CD4-positive, CD25-positive, alpha-beta regulatory T cell (primary cell): ENCODE measurements around the gene GALNTL6. TPM values are rescaled to one million over a fixed set of nuclear protein-coding genes. Genes with fewer than 3 reads are reported as not detected.

Experiments used
- ATAC-seq, 2 donors: fragments of 150-1000 bp; cut with Tn5 transposase; one replicate each; pipeline ENCODE4 v1.10.0; 2021; ENCODE audit warnings: low read depth in 2 of 2, moderate number of reproducible peaks in 2 of 2, moderate library complexity in 1 of 2
- DNase-seq, 3 donors: peaks; one replicate each; pipeline versions ENCODE4 v3.0.0 to v3.0.0-alpha.2; 2012 to 2022; ENCODE audit warnings: mixed read lengths in 1 of 3
- H3K27ac ChIP-seq: one replicate; pipeline ENCODE4 v1.7.0; 2013; ENCODE audit warnings: mild to moderate bottlenecking, low read length; ENCODE audit not compliant: insufficient read depth, poor library complexity, severe bottlenecking
- H3K27me3 ChIP-seq: one replicate; pipeline ENCODE4 v1.7.0; 2013; ENCODE audit warnings: low read length; ENCODE audit not compliant: control insufficient read depth, insufficient read depth
- H3K36me3 ChIP-seq: one replicate; pipeline ENCODE4 v1.7.0; 2013; ENCODE audit warnings: mild to moderate bottlenecking, low read length, moderate library complexity; ENCODE audit not compliant: control insufficient read depth, insufficient read depth
- H3K4me1 ChIP-seq: 2 replicates; pipeline ENCODE4 v1.7.0; 2013; ENCODE audit warnings: mild to moderate bottlenecking, low read length; ENCODE audit not compliant: insufficient read depth, control insufficient read depth, poor library complexity, severe bottlenecking
- H3K4me3 ChIP-seq: one replicate; pipeline ENCODE4 v1.7.0; 2013; ENCODE audit warnings: low read depth, mild to moderate bottlenecking, low read length, moderate library complexity
- H3K9me3 ChIP-seq, 2 experiments: 1 replicate in 1 of 2; 2 replicates in 1 of 2; pipeline ENCODE4 v1.7.0; 2013; ENCODE audit warnings: low read length in 2 of 2, mild to moderate bottlenecking in 1 of 2, moderate library complexity in 1 of 2; ENCODE audit not compliant: control insufficient read depth in 2 of 2
- H3K27ac Mint-ChIP-seq, 3 donors: one replicate each; pipeline ENCODE4 v1.8.0; 2020 to 2022; ENCODE audit warnings: mild to moderate bottlenecking in 3 of 3, mixed read lengths in 3 of 3, moderate library complexity in 2 of 3
- H3K27me3 Mint-ChIP-seq: one replicate; pipeline ENCODE4 v1.8.0; 2022; ENCODE audit warnings: mild to moderate bottlenecking, mixed read lengths
- H3K36me3 Mint-ChIP-seq: one replicate; pipeline ENCODE4 v1.8.0; 2020; ENCODE audit warnings: mixed read lengths
- H3K4me1 Mint-ChIP-seq, 4 donors: one replicate each; pipeline ENCODE4 v1.8.0; 2020 to 2022; ENCODE audit warnings: mixed read lengths in 4 of 4, mild to moderate bottlenecking in 1 of 4
- H3K4me3 Mint-ChIP-seq, 4 donors: one replicate each; pipeline ENCODE4 v1.8.0; 2020 to 2022; ENCODE audit warnings: mild to moderate bottlenecking in 4 of 4, mixed read lengths in 4 of 4, moderate library complexity in 3 of 4
- H3K9me3 Mint-ChIP-seq, 7 donors: one replicate each; pipeline ENCODE4 v1.8.0; 2020 to 2022; ENCODE audit warnings: mixed read lengths in 7 of 7, mild to moderate bottlenecking in 3 of 7, moderate library complexity in 2 of 7
- polyA plus RNA-seq, 4 donors: library from polyadenylated mRNA; unstranded; fragments of 300-500 nt; fragmentation: Illumina TruSeq; gene quantifications; one replicate each; pipeline ENCODE4 v1.2.3, GENCODE V29; 2021
- total RNA-seq: library from RNA; stranded (reverse); gene quantifications from one replicate; pipeline ENCODE4 v1.2.3, GENCODE V29; 2022

GALNTL6 gene
- total and polyA plus RNA-seq, 5 donors from 2014 or later, result not detected

DNA sequence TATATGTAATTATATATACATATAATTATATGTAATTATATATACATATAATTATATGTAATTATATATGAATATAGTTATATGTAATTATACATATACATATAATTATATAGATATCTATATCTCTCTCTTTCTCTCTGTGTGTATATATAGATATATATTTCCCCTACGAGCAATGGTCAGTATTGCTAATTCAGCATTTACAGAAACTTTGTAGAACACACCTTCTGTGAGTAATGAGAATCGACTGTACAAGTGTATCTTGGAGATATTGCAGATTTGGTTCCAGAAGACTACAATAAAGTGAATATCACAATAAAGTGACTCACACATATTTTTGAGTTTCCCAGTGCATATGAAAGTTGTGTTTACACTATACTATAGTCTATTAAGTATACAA is 33.7 kb downstream of the GALNTL6 start:
- peaks cover 0 to 21% (median 7%) of the 10 kb centered on the region in 7 donors for H3K9me3 Mint-ChIP-seq
- H3K4me3 ChIP-seq, result no peak overlapping the region
- DNase-seq (no peak), ATAC-seq (no peak)
- H3K4me1 Mint-ChIP-seq, result no peaks in the 10 kb centered on the region
- no peaks in the 10 kb centered on the region for H3K36me3 Mint-ChIP-seq
- no peaks in the 10 kb centered on the region for H3K4me1 ChIP-seq
- H3K27me3 ChIP-seq, result no peaks in the 10 kb centered on the region
- H3K27ac Mint-ChIP-seq, result no peak overlapping the region
- H3K36me3 ChIP-seq, result no peaks in the 10 kb centered on the region
- no peaks in the 10 kb centered on the region for H3K9me3 ChIP-seq
- no peaks in the 10 kb centered on the region for H3K27me3 Mint-ChIP-seq
- H3K4me3 Mint-ChIP-seq, result no peak overlapping the region
- H3K27ac ChIP-seq, result no peak overlapping the region

DNA sequence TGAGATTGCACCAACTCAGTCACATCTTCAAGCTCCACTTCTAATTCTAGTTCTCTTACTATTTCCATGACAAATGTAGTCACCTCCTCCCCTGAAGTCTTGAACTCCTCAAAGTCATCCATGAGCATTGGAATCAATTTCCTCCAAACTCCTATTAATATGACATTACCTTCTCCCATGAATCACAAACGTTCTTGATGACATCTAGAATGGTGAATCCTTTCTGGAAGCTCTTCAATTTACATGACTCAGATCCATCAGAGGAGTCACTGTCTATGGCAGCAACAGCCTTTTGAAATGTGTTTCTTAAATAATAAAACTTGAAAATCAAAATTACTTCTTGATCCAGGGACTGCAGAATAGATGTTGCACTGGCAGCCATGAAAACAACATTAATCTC is 34.5 kb downstream of the GALNTL6 start:
- Mint-ChIP-seq H3K27me3 (no peaks in the 10 kb centered on the region), H3K36me3 (no peaks in the 10 kb centered on the region), H3K4me3 (no peak overlapping the region), H3K9me3 (peaks cover 0 to 16% (median 6%) of the 10 kb centered on the region in 7 donors), H3K4me1 (no peaks in the 10 kb centered on the region), H3K27ac (no peak overlapping the region)
- Histone ChIP-seq H3K4me1 (no peaks in the 10 kb centered on the region), H3K27me3 (no peaks in the 10 kb centered on the region), H3K4me3 (no peak overlapping the region), H3K27ac (no peak overlapping the region), H3K36me3 (no peaks in the 10 kb centered on the region), H3K9me3 (no peaks in the 10 kb centered on the region)
- ATAC-seq (no peak), DNase-seq (no peak)

DNA sequence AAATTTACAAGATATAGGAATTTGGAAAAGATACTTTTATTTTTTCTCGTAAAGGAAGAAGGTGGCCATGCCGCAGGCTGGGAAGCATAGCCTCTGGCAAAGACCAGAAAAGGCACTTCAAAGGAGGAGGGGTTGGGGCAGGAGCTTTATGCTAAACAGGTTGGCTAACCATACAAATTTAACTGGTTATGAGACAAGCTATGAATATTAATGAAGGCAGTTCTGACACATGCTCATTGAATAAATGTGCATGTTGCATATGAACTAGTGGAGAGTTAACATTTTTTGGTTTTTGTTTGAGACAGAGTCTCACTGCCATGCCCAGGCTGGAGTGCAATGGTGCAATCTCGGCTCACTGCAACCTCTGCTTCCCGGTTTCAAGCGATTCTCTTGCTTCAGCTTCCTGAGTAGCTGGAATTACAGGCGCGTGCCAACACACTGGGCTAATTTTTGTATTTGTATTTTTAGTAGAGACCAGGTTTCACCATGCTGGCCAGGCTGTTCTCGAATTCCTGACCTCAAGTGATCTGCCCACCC is 36.5 kb downstream of the GALNTL6 start:
- Histone ChIP-seq H3K4me3 (no peak overlapping the region), H3K4me1 (no peaks in the 10 kb centered on the region), H3K27me3 (no peaks in the 10 kb centered on the region), H3K27ac (no peak overlapping the region), H3K36me3 (no peaks in the 10 kb centered on the region), H3K9me3 (no peaks in the 10 kb centered on the region)
- no peak overlapping the region for H3K4me3 Mint-ChIP-seq
- no peak for ATAC-seq
- no peaks in the 10 kb centered on the region for H3K4me1 Mint-ChIP-seq
- no peaks in the 10 kb centered on the region for H3K36me3 Mint-ChIP-seq
- peaks cover 0 to 10% (median 7%) of the 10 kb centered on the region in 7 donors for H3K9me3 Mint-ChIP-seq
- DNase-seq, result no peak
- no peaks in the 10 kb centered on the region for H3K27me3 Mint-ChIP-seq
- no peak overlapping the region for H3K27ac Mint-ChIP-seq

- no peak overlapping the region for H3K4me3 ChIP-seq
- Mint-ChIP-seq H3K27me3 (no peaks in the 10 kb centered on the region), H3K4me3 (no peak overlapping the region), H3K9me3 (peaks cover 2 to 15% (median 4%) of the 10 kb centered on the region in 7 donors), H3K36me3 (no peaks in the 10 kb centered on the region), H3K27ac (no peak overlapping the region), H3K4me1 (no peaks in the 10 kb centered on the region)
- no peaks in the 10 kb centered on the region for H3K9me3 ChIP-seq
- ATAC-seq, result no peak
- DNase-seq, result no peak
- H3K27ac ChIP-seq, result no peak overlapping the region
- H3K4me1 ChIP-seq, result no peaks in the 10 kb centered on the region
- no peaks in the 10 kb centered on the region for H3K36me3 ChIP-seq
- no peaks in the 10 kb centered on the region for H3K27me3 ChIP-seq
Observed at GRCh38 chr4:171851295-171851694, 38.1 kb downstream of the GALNTL6 start.

DNA sequence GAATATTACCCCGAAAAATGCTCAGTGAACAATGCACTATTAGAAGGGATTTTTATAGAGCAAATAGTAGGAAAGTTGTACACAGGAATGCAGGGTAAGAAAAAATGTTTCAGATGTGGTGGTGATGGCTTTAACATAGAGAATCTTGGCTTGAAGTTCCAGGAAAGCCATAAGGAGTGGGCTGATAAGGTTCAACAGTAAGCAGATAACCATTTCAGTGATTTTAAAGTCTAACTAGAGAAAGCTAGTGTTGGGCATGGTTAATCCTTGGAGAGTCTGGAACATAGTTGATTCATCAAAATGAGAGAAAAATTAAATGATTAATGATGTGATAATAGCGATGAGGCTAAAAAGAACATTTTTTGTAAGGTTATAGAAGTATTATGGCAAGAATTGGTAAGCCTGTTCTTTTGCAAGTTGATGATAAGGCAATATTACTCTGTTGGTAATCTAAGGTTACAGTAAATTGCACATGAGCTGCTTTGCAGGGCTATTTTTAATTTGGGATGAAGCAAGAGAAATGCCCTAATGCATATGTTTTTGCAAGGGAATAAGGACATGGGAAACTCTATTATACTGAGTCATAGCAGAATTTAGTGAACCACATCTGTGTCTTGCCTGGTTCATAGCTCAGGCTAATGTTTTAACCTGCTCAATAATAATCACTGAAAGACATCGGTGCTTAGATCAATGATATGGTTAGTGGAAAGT is 44.3 kb downstream of the GALNTL6 start:
- Mint-ChIP-seq H3K4me3 (no peak overlapping the region), H3K36me3 (no peaks in the 10 kb centered on the region), H3K27ac (no peak overlapping the region), H3K4me1 (no peaks in the 10 kb centered on the region), H3K27me3 (no peaks in the 10 kb centered on the region), H3K9me3 (peaks cover 2 to 26% (median 6%) of the 10 kb centered on the region in 7 donors)
- H3K4me1 ChIP-seq, result no peaks in the 10 kb centered on the region
- ATAC-seq (no peak), DNase-seq (no peak)
- no peaks in the 10 kb centered on the region for H3K36me3 ChIP-seq
- no peaks in the 10 kb centered on the region for H3K27me3 ChIP-seq
- no peaks in the 10 kb centered on the region for H3K9me3 ChIP-seq
- H3K27ac ChIP-seq, result no peak overlapping the region
- H3K4me3 ChIP-seq, result no peak overlapping the region

- no peaks in the 10 kb centered on the region for H3K4me1 Mint-ChIP-seq
- Histone ChIP-seq H3K9me3 (no peaks in the 10 kb centered on the region), H3K36me3 (no peaks in the 10 kb centered on the region), H3K4me3 (no peak overlapping the region), H3K27me3 (no peaks in the 10 kb centered on the region), H3K4me1 (no peaks in the 10 kb centered on the region), H3K27ac (no peak overlapping the region)
- DNase-seq (no peak), ATAC-seq (no peak)
- H3K4me3 Mint-ChIP-seq, result no peak overlapping the region
- no peaks in the 10 kb centered on the region for H3K27me3 Mint-ChIP-seq
- no peak overlapping the region for H3K27ac Mint-ChIP-seq
- no peaks in the 10 kb centered on the region for H3K36me3 Mint-ChIP-seq
- H3K9me3 Mint-ChIP-seq, result peaks cover 0 to 22% (median 8%) of the 10 kb centered on the region in 7 donors
Observed at GRCh38 chr4:171875291-171875690, 62.1 kb downstream of the GALNTL6 start.

GRCh38 chr4:171876636-171877035 is 63.4 kb downstream of the GALNTL6 start:
- no peaks in the 10 kb centered on the region for H3K36me3 ChIP-seq
- DNase-seq, result no peak
- no peak overlapping the region for H3K27ac ChIP-seq
- Mint-ChIP-seq H3K36me3 (no peaks in the 10 kb centered on the region), H3K9me3 (peaks cover 0 to 22% (median 10%) of the 10 kb centered on the region in 7 donors), H3K27me3 (no peaks in the 10 kb centered on the region), H3K4me1 (no peaks in the 10 kb centered on the region), H3K27ac (no peak overlapping the region), H3K4me3 (no peak overlapping the region)
- no peaks in the 10 kb centered on the region for H3K9me3 ChIP-seq
- no peaks in the 10 kb centered on the region for H3K27me3 ChIP-seq
- no peak for ATAC-seq
- no peak overlapping the region for H3K4me3 ChIP-seq
- no peaks in the 10 kb centered on the region for H3K4me1 ChIP-seq

DNA sequence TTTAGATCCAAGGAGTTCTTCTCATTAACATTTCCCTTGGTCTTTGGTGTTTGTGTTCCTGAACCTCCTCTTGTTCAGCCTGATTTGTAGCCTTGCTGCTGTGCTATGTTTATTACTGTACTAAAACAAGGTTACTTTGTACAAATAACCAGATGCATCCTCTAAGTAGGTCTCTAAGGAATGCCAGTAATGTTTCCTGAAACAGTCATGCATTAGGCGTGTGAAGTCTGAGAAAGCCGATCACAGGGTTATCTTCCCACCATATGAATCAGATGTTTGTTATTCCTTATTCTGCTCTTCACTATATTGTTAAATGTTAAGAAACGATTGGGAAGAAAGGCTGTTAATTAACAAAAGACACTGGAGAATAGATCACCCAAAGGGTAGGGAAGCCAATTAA is 66.9 kb downstream of the GALNTL6 start:
- Mint-ChIP-seq H3K4me1 (no peaks in the 10 kb centered on the region), H3K9me3 (peaks cover 0 to 19% (median 7%) of the 10 kb centered on the region in 7 donors), H3K27me3 (no peaks in the 10 kb centered on the region), H3K27ac (no peak overlapping the region), H3K4me3 (no peak overlapping the region), H3K36me3 (no peaks in the 10 kb centered on the region)
- DNase-seq, result no peak
- Histone ChIP-seq H3K9me3 (no peaks in the 10 kb centered on the region), H3K4me1 (no peaks in the 10 kb centered on the region), H3K27ac (no peak overlapping the region), H3K4me3 (no peak overlapping the region), H3K27me3 (no peaks in the 10 kb centered on the region), H3K36me3 (no peaks in the 10 kb centered on the region)
- no peak for ATAC-seq
